ENCODE data around the gene SPAG4. TPM values are rescaled to one million over a fixed set of nuclear protein-coding genes. Genes with fewer than 3 reads are reported as not detected.

The SPAG4 gene
- total RNA-seq, 1 donor = 4.0 TPM

DNA sequence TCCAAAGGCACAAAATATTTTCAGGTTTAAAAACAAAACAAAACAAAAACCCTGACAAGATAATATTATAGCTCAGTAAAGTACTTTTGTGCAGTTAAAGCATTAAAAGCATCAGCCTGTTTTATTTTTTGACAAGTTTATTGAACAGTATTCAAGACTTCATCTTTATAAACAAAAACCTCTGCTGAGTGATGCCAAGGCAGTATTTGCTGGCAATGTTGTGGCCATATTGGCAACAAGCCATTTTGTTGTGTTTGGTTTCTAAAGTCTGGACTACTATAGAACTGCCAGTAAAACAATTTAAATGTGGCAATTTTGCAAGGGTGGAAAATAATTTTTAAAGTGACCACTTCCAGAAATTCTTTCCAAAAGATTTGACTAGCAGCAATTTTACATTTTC is 33.2 kb downstream of the SPAG4 start:
- no peak for DNase-seq (ENCODE audit: insufficient read length, low spot score, missing footprints)
- H3K9me3 ChIP-seq (ENCODE audit: low read depth, low read length) = no peaks in the 10 kb centered on the region
- peaks cover 97% of the 10 kb centered on the region for H3K79me2 ChIP-seq (ENCODE audit: insufficient read depth, low read length)
- H3K4me2 ChIP-seq (ENCODE audit: insufficient read depth, low read length) = no peak overlapping the region
- H3K36me3 ChIP-seq (ENCODE audit: insufficient read depth, low read length) = peaks cover 19% of the 10 kb centered on the region
- H3K4me1 ChIP-seq (ENCODE audit: insufficient read depth, low read length) = no peaks in the 10 kb centered on the region
- peaks cover 72% of the 10 kb centered on the region for H4K20me1 ChIP-seq (ENCODE audit: insufficient read depth, low read length)
- H2AFZ ChIP-seq (ENCODE audit: low read length) = no peak overlapping the region
- no peak overlapping the region for H3K27ac ChIP-seq (ENCODE audit: low read depth, low read length)
- TF ChIP-seq, protein P1, sequence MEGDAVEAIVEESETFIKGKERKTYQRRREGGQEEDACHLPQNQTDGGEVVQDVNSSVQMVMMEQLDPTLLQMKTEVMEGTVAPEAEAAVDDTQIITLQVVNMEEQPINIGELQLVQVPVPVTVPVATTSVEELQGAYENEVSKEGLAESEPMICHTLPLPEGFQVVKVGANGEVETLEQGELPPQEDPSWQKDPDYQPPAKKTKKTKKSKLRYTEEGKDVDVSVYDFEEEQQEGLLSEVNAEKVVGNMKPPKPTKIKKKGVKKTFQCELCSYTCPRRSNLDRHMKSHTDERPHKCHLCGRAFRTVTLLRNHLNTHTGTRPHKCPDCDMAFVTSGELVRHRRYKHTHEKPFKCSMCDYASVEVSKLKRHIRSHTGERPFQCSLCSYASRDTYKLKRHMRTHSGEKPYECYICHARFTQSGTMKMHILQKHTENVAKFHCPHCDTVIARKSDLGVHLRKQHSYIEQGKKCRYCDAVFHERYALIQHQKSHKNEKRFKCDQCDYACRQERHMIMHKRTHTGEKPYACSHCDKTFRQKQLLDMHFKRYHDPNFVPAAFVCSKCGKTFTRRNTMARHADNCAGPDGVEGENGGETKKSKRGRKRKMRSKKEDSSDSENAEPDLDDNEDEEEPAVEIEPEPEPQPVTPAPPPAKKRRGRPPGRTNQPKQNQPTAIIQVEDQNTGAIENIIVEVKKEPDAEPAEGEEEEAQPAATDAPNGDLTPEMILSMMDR (IDR thresholded peaks at IDR 0.05; ENCODE audit: extremely low read depth, low read depth, low read length) = no peak
- no peak overlapping the region for H3K4me3 ChIP-seq (ENCODE audit: insufficient read depth, low read length)
- no peaks in the 10 kb centered on the region for H3K27me3 ChIP-seq (ENCODE audit: insufficient read depth, low read length)

DNA sequence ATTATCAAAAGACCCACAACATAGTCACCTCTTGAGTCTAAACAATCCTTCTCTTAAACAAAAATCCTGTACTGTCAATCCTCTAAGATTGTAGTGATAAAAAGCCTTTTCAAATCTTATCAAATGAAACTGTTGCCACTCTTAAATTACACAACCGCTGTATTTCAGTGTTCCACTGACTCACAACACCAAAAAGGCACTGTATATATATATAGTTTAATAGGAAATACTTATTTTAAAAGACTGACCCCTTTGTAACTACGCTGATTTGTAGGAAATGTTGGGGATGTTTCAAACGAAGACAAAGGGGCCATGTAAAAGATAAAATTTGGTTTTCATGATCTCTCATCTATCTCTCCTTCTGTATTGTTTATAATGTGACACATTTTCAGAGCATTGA is 35.0 kb downstream of the SPAG4 start:
- no peaks in the 10 kb centered on the region for H3K9me3 ChIP-seq (ENCODE audit: low read depth, low read length)
- DNase-seq (ENCODE audit: insufficient read length, low spot score, missing footprints) = no peak
- H3K27me3 ChIP-seq (ENCODE audit: insufficient read depth, low read length) = no peaks in the 10 kb centered on the region
- H3K27ac ChIP-seq (ENCODE audit: low read depth, low read length) = no peak overlapping the region
- H3K36me3 ChIP-seq (ENCODE audit: insufficient read depth, low read length) = peaks cover 35% of the 10 kb centered on the region
- no peak overlapping the region for H3K4me3 ChIP-seq (ENCODE audit: insufficient read depth, low read length)
- peaks cover 78% of the 10 kb centered on the region for H4K20me1 ChIP-seq (ENCODE audit: insufficient read depth, low read length)
- H3K4me1 ChIP-seq (ENCODE audit: insufficient read depth, low read length) = no peaks in the 10 kb centered on the region
- no peak overlapping the region for H2AFZ ChIP-seq (ENCODE audit: low read length)
- H3K79me2 ChIP-seq (ENCODE audit: insufficient read depth, low read length) = peaks cover 97% of the 10 kb centered on the region
- TF ChIP-seq, protein P1 (IDR thresholded peaks at IDR 0.05; ENCODE audit: extremely low read depth, low read depth, low read length) = no peak
- H3K4me2 ChIP-seq (ENCODE audit: insufficient read depth, low read length) = no peak overlapping the region

DNA sequence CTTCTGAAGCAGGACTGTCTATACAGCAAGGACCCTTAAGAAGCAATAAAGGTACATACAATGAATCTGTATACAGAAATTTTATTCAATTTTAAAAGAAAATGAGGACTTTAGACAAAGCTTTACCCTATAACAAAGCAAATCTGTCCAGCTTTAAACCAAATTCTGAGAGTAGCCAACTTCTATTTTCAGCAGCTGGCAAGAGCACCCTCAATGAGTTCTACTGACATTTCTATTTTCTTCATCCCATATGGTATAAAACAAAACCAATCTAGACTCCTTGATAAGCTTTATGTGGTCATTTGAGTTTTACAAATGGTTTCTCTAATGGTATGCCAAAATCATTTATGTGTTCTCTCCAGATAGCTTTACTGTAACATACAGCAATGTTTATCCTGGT is 36.3 kb downstream of the SPAG4 start:
- Histone ChIP-seq H3K36me3 (ENCODE audit: insufficient read depth, low read length) (peaks cover 35% of the 10 kb centered on the region), H3K79me2 (ENCODE audit: insufficient read depth, low read length) (peaks cover 99% of the 10 kb centered on the region), H4K20me1 (ENCODE audit: insufficient read depth, low read length) (peaks cover 78% of the 10 kb centered on the region), H3K9me3 (ENCODE audit: low read depth, low read length) (no peaks in the 10 kb centered on the region), H3K4me2 (ENCODE audit: insufficient read depth, low read length) (no peak overlapping the region), H2AFZ (ENCODE audit: low read length) (no peak overlapping the region), H3K4me3 (ENCODE audit: insufficient read depth, low read length) (no peak overlapping the region), H3K4me1 (ENCODE audit: insufficient read depth, low read length) (no peaks in the 10 kb centered on the region), H3K27me3 (ENCODE audit: insufficient read depth, low read length) (no peaks in the 10 kb centered on the region), H3K27ac (ENCODE audit: low read depth, low read length) (no peak overlapping the region)
- no peak for DNase-seq (ENCODE audit: insufficient read length, low spot score, missing footprints)
- TF ChIP-seq, protein P1 (IDR thresholded peaks at IDR 0.05; ENCODE audit: extremely low read depth, low read depth, low read length) = no peak

DNA sequence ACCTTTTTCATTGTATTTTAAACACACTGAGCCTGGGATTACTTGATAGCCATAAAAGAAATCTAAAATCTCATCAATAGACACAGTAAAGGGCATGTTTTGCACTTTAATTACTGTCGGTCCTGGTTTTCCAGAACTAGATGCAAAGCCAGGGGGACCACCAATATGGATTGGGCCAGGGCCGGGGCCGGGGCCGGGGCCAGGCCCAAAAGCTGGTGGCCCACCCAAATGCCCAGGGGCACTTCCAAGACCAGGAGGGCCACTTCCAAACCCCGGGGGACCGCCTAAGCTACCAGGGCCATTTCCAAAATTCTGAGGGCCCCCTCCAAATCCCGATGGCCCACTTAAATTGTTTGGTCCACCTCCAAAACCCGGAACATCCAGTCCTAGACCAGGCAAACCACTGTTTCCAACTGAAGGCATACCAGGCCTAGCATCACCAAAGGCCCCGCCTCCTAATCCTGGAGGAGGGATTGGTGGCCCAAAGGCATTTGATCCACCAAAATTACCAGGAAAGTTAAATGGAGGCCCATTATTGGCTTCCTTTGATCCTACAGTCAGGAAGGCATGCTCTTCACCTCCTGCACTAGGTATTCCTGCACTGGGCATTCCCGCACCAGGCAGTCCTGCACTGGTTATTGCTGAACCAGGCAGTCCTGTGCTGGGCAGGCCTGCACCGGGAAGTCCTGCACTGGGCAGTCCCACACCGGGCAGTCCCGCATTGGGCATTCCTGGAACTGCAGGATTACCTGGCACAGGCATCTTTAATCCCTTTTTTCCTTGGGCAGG is 37.2 kb downstream of the SPAG4 start:
- no peaks in the 10 kb centered on the region for H3K27me3 ChIP-seq (ENCODE audit: insufficient read depth, low read length)
- H3K79me2 ChIP-seq (ENCODE audit: insufficient read depth, low read length) = peaks cover 99% of the 10 kb centered on the region
- H2AFZ ChIP-seq (ENCODE audit: low read length) = no peak overlapping the region
- TF ChIP-seq, protein P1 (IDR thresholded peaks at IDR 0.05; ENCODE audit: extremely low read depth, low read depth, low read length) = no peak
- H3K27ac ChIP-seq (ENCODE audit: low read depth, low read length) = no peak overlapping the region
- no peaks in the 10 kb centered on the region for H3K9me3 ChIP-seq (ENCODE audit: low read depth, low read length)
- H3K36me3 ChIP-seq (ENCODE audit: insufficient read depth, low read length) = peaks cover 35% of the 10 kb centered on the region
- no peak for DNase-seq (ENCODE audit: insufficient read length, low spot score, missing footprints)
- no peaks in the 10 kb centered on the region for H3K4me1 ChIP-seq (ENCODE audit: insufficient read depth, low read length)
- H4K20me1 ChIP-seq (ENCODE audit: insufficient read depth, low read length) = peaks cover 87% of the 10 kb centered on the region
- H3K4me2 ChIP-seq (ENCODE audit: insufficient read depth, low read length) = no peak overlapping the region
- no peak overlapping the region for H3K4me3 ChIP-seq (ENCODE audit: insufficient read depth, low read length)

All from osteoblast (primary cell).